Fibroblast of mammary gland (primary cell): Measurements from ENCODE around the gene PKP1.
"Not testable (repeated sequence)": the region's sequence is repeated elsewhere in the genome, so short reads cannot be mapped to it uniquely, and the experiment has no call there.

Source experiments
- DNase-seq: peaks from one replicate; pipeline ENCODE4 v3.0.0-alpha.2; 2010; ENCODE audit warnings: low read depth
- H3K4me3 ChIP-seq: 2 replicates; pipeline ENCODE4 v1.5.1; 2011; ENCODE audit warnings: low read depth, mild to moderate bottlenecking, low read length, moderate library complexity; ENCODE audit not compliant: control insufficient read depth
- TF ChIP-seq, protein P1 (sequence below): conservative IDR thresholded peaks from 2 replicates; pipeline ENCODE4 v1.5.1; 2011; ENCODE audit warnings: low read depth, low read length, inconsistent platforms; ENCODE audit not compliant: control insufficient read depth, insufficient read depth

The PKP1 gene, protein sequence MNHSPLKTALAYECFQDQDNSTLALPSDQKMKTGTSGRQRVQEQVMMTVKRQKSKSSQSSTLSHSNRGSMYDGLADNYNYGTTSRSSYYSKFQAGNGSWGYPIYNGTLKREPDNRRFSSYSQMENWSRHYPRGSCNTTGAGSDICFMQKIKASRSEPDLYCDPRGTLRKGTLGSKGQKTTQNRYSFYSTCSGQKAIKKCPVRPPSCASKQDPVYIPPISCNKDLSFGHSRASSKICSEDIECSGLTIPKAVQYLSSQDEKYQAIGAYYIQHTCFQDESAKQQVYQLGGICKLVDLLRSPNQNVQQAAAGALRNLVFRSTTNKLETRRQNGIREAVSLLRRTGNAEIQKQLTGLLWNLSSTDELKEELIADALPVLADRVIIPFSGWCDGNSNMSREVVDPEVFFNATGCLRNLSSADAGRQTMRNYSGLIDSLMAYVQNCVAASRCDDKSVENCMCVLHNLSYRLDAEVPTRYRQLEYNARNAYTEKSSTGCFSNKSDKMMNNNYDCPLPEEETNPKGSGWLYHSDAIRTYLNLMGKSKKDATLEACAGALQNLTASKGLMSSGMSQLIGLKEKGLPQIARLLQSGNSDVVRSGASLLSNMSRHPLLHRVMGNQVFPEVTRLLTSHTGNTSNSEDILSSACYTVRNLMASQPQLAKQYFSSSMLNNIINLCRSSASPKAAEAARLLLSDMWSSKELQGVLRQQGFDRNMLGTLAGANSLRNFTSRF

DNA sequence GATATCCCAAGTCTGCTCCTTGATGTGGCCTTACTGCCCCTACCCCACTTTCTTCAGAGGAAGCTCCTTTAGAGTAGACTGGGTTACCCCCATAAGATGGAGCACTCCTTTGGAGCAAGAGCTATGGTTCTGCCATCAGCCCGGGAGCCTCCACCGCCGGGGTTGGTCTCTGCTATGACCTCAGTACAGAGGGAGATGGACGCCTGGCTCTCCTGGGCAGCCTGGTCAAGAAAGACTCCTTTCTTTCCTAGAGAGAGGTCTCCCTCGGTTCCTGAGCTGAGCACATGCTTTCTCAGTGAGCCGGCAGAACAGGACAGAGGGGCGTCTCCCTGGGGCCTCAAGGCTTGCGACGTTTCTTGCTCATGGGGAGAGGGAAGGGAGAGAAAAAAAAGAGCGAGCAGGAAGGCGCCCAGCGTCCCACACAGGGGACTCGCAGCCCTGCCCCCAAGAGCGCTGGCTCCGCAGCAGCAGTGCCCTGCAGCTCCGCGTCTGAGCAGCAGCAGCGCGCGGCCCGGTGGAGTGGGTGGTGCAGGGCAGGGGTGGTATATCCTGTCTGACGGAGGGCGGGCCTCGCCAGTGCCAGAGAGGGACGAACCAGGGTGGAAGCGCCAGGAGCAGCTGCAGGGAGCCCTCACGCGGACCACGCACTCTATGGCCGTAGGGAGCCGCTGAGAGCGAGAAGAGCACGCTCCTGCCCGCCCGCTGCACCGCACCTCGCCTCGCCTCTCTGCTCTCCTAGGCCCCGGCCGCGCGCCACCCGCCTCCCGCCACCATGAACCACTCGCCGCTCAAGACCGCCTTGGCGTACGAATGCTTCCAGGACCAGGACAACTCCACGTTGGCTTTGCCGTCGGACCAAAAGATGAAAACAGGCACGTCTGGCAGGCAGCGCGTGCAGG, at the start of gene PKP1:
Gene PKP1 (plus strand): TSS at position 576 of the 899 bp plus-strand sequence. CDS start 197 bp downstream, at position 773.
- TF ChIP-seq, protein P1, sequence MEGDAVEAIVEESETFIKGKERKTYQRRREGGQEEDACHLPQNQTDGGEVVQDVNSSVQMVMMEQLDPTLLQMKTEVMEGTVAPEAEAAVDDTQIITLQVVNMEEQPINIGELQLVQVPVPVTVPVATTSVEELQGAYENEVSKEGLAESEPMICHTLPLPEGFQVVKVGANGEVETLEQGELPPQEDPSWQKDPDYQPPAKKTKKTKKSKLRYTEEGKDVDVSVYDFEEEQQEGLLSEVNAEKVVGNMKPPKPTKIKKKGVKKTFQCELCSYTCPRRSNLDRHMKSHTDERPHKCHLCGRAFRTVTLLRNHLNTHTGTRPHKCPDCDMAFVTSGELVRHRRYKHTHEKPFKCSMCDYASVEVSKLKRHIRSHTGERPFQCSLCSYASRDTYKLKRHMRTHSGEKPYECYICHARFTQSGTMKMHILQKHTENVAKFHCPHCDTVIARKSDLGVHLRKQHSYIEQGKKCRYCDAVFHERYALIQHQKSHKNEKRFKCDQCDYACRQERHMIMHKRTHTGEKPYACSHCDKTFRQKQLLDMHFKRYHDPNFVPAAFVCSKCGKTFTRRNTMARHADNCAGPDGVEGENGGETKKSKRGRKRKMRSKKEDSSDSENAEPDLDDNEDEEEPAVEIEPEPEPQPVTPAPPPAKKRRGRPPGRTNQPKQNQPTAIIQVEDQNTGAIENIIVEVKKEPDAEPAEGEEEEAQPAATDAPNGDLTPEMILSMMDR: no peak
- DNase-seq: no peak
- no peak within 1 kb of the TSS for H3K4me3 ChIP-seq

DNA sequence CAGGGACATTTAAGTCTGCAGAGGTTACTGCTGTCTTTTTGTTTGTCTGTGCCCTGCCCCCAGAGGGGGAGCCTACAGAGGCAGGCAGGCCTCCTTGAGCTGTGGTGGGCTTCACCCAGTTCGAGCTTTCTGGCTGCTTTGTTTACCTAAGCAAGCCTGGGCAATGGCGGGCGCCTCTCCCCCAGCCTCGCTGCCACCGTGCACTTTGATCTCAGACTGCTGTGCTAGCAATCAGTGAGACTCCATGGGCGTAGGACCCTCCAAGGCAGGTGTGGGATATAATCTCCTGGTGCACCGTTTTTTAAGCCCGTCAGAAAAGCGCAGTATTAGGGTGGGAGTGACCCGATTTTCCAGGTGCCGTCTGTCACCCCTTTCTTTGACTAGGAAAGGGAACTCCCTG, 43.7 kb upstream of the PKP1 start:
- not testable (repeated sequence) for DNase-seq, H3K4me3 ChIP-seq

DNA sequence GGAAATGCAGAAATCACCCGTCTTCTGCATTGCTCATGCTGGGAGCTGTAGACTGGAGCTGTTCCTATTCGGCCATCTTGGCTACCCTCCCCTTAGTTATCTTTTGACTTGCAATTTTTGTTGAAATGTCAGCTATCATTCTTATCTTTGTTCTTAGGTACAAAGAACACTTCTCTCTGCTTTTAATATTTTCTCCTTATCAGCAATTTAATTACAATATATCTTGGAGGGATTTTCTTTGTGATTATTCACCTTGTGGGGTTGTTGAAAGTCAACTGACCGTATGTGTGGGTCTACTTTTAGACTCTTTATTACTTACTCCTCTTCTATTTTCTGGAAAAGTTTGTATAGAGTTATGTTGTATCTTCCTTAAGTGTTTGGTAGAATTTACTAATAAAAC, 43.1 kb upstream of the PKP1 start:
- H3K4me3 ChIP-seq: no peak overlapping the region
- DNase-seq: no peak
- TF ChIP-seq, protein P1: no peak

DNA sequence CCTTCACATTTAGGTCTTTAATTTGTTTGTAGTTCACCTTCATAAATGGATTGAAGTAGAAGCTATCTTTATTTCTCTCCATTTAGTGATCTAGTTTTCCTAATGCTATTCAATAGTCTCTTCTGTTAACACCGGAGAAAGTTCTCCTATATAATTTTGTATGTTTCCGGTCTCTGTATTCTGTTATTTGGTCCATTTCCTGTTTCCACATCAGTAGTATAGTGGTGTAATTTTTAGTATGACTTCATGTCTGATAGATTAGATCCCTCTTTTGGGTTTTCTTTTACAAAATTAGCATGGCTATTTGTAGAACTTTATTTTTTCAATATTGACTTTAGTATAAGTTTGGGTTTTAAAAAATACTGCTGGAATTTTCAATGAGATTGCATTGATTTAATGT, 41.6 kb upstream of the PKP1 start:
- H3K4me3 ChIP-seq: no peak overlapping the region
- TF ChIP-seq, protein P1: no peak
- DNase-seq: no peak

DNA sequence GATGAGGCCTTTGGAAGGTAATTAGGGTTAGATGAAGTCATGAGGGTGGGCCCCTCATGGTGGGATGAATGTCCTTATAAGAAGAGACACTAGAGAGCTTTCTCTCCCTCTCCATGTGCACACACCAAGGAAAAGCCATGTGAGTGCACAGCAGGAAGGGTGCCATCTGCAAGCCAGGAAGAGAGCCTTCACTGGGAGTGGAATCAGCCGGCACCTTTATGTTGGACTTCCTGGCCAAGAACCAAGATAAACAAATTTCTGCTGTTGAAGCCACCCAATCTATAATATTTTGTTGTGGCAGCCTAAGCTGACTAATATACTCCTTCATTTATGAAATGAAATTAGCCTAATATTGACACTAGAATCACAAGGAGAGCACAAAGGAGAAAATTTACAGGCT, 38.2 kb upstream of the PKP1 start:
- no peak for DNase-seq
- TF ChIP-seq, protein P1: no peak
- no peak overlapping the region for H3K4me3 ChIP-seq

DNA sequence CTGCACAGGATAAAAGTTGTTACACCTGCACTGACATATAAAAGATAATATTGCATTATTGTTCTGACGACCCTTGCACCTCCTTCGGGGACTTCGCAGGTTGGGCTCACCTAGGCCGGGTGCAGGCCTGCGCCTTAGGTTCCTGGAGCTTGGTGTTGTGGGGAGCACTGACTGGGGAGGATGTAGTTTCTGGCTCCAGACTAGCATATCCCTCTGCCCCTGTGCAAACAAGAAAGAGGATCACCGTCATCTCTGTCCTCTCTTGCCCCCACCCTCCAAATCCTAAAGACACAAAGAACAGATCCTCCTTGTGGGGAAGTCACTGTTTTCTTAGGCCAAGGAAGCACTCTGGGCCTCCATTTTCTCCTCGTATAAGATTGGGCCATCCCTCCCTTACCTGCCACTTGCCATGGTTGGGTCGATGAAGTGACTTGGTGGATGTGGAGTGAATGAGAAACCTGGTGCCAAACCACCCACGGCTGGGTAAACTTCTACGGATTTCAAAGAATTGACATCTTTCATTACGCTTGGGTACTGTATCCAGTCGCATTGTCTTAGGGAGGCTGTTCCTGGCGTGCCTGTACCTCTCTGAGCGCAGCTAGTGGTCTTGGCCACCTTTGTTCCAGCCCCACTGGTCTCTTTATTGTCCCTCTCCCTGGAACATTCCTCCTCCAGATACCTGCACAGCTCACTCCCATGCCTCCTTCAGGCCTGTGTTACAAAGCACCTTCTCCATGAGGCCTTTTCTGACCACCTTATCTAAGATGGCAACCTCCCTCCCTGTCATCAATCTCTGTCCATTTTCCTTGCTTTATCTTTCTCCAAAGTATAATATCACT, 34.4 kb upstream of the PKP1 start:
- TF ChIP-seq, protein P1: no peak
- DNase-seq: no peak
- no peak overlapping the region for H3K4me3 ChIP-seq
